Uterine smooth muscle cell (primary cell): ENCODE measurements around the gene FAM216A. TPM values are rescaled to one million over a fixed set of nuclear protein-coding genes. Genes with fewer than 3 reads are reported as not detected.

Experiments used
- total RNA-seq: library from RNA; depleted of rRNA; stranded (reverse); fragments of >200 nt; gene quantifications from 2 replicates; pipeline ENCODE4 v1.2.3, GENCODE V29; 2014

The FAM216A gene, protein sequence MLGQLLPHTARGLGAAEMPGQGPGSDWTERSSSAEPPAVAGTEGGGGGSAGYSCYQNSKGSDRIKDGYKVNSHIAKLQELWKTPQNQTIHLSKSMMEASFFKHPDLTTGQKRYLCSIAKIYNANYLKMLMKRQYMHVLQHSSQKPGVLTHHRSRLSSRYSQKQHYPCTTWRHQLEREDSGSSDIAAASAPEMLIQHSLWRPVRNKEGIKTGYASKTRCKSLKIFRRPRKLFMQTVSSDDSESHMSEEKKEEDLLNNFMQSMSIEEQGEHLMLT
- total RNA-seq: 15.2 and 19.4 TPM in 2 replicates

DNA sequence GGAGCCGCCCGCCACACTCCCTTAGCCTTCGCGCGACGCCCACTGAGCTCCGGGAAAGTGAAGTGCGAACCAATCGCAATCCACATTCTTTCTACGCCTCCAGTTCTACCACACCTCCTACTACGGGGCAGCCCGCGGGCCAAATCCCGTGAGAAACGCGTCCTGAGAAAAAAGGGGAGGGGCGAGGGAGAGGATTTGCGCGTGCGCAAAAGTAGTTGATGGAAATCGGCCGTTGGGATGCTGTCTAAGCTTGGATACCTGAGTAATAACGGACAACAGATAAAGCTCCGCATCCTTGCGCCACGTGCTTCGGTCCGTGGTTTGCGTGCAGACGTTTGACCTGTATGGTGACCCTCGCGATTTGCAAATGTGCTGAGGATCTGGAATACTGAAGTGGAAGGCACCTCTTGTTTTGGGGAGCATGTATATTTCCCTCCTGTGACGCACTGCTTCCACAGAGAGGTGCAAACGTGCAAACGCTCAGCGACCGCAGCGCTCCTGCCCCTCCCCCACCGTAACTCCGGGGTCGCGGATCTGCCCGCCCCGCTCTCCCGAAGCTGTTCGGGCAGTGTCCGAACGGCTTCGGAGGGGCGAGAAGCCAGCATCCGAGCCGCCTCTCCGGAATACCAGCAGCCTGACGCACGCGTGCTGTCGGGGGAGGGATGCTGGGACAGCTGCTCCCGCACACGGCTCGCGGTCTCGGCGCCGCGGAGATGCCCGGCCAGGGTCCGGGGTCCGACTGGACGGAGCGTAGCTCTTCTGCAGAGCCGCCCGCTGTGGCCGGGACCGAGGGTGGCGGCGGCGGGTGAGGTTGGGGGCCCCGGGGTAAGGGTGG, at the start of gene FAM216A, which contains the start of gene GPN3:
Gene FAM216A (plus strand): TSS at position 632 of the 835 bp plus-strand sequence. CDS start 31 bp downstream, at position 663.
Gene GPN3 (minus strand): TSS at position 44 of the 835 bp plus-strand sequence. CDS start 54 bp downstream, outside the sequence.

DNA sequence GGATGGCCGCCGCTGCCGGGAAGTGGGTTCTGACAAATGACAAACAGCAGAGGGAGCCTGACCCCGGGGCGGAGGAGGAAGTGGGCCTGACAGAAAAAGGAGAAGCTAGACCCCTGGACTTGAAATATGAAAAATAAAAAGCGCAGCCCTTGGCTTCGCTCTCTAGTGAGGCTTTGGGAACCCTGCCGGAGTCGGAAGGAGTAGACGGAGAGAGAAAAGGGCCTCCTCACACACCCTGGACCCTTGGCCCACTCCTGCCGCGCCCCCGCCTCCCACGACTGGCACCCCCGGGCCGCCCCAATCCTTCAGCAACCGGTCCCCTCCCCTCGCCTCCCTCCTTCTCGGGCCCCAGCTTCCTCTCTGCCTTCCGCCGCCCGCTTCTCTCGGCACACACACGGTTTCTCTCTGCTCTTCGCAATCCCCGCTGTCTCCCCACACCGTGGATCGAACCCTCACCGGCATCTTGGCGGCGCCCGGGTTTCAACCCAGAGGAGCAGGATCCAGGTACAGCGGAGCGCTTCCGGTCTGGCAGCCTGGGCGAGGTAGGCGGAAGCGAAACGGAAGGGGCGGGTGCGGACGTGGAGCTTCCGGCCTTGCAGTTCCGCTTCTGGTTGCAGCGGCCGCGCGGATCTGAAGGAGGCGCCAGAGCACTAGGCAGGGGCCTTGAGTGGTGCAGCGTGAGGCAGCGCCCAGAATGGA, 18.7 kb upstream of the FAM216A start, which contains the start of gene ARPC3:
Gene ARPC3 (minus strand): TSS at position 539 of the 699 bp plus-strand sequence. CDS start 77 bp downstream, at position 462.

DNA sequence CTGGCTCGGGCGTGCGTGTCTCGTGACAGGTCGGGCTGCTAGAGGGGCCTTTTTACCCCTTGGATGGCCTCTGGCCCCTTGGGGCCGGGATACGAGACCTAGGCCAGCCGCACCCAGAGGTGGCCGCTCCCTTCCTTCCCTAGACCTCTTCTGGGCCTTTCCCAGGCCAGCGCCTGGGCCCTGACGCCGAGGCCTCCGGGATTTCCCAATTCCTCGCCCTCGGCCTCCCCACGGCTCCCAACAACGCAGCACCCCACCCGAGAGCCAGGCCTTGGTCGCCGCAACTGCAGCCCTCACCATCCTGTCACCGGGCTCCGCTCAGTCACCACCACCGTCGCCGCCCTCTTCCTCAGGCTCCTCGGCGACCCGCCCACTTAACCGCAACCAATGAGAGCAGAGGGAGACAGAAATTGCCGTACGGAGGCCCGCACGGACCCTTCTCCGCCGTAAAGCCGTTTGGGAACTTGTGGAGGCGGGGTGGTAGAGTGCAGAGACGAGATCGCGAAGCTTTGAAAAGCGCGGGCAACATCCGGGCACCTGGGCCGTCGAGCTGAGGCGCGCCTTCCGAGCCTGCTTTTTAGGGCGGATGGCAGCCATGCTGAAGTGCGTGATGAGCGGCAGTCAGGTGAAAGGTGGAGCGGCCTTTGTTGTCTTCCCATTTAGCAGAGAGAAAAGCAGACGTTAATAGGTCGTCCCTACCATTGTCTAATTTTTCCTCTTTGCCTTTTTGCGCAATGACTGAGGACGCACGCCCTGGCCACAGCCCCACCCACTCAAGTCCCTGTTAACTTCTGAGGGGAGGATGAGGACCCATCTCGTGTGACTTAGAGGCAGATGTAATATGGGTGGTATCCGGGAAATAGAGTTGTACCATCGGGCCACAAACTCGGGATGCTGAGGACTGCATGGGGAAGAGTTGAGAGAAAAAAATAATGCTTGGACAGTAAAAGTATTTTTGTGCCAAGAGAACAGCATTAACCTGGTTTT, 33.4 kb downstream of the FAM216A start, which contains the start of the genes RAD9B and VPS29:
Gene RAD9B (plus strand): TSS at position 580 of the 987 bp plus-strand sequence. CDS start 7 bp downstream, at position 587.
Gene VPS29 (minus strand): TSS at position 360 of the 987 bp plus-strand sequence. CDS start 60 bp downstream, at position 300.

Other genes starting within 250 kb of the FAM216A start
- gene ATP2A2, start 187.6 kb upstream of the FAM216A start, total RNA-seq: 170 and 243 TPM in 2 replicates
- 47.9 and 65.2 TPM in 2 replicates for gene ANAPC7, start 65.1 kb upstream of the FAM216A start, total RNA-seq
- 244 and 247 TPM in 2 replicates for gene ARPC3, start 18.5 kb upstream of the FAM216A start, total RNA-seq
- gene GPN3, start 588 bp upstream of the FAM216A start, total RNA-seq: 17.1 and 28.1 TPM in 2 replicates
- 54.0 and 93.1 TPM in 2 replicates for gene VPS29, start 33.3 kb downstream of the FAM216A start, total RNA-seq
- gene RAD9B, start 33.5 kb downstream of the FAM216A start, total RNA-seq: 0.25 and 0.55 TPM in 2 replicates
- gene PPTC7, start 114.5 kb downstream of the FAM216A start, total RNA-seq: 10.9 and 12.4 TPM in 2 replicates
- 20.0 and 29.7 TPM in 2 replicates for gene TCTN1, start 145.3 kb downstream of the FAM216A start, total RNA-seq
- gene HVCN1, start 220.3 kb downstream of the FAM216A start, total RNA-seq: 4.9 and 7.9 TPM in 2 replicates